Measurements from ENCODE around the gene DLGAP1. TPM values are rescaled to one million over a fixed set of nuclear protein-coding genes. Genes with fewer than 3 reads are reported as not detected.

The DLGAP1 gene
- polyA plus RNA-seq, 1 of the 3 experiments (the other 2 are of a cell fraction) = not detected

DNA sequence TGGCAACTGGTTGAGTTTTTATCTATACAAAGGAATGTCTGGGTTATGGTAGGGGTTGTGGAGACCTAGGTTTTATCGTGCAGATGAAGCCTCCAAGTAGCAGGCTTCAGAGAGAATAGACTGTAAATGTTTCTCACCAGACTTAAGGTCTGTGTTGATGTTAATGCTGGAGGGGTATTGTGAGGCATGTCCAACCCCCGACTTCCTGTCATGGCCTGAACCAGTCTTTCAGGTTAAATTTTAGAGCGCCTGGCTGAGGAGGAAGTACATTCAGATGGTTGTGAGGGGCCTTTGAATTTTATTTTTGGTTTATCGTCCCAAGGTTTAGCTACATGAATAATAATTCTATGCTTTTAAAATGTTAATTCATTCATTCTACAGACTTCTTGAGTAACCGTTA, 435.1 kb downstream of the DLGAP1 start:
- Histone ChIP-seq H3K9me3 (no peaks in the 10 kb centered on the region), H3K4me2 (no peak overlapping the region), H3K4me1 (ENCODE audit: control insufficient read depth in 1 of 2, insufficient read depth in 2 of 2, low read depth in 1 of 2, low read length in 1 of 2) (no peaks in the 10 kb centered on the region), H3K27me3 (ENCODE audit: insufficient read depth) (no peaks in the 10 kb centered on the region), H4K20me1 (ENCODE audit: insufficient read depth) (no peaks in the 10 kb centered on the region), H3K9me2 (no peaks in the 10 kb centered on the region), H3K27ac (ENCODE audit: low read depth in 2 of 2, low read length in 1 of 2) (no peak overlapping the region), H3K36me3 (replicated peaks in 1 of 2; ENCODE audit: control insufficient read depth in 1 of 2, insufficient read depth in 2 of 2, low read length in 1 of 2) (no peaks in the 10 kb centered on the region), H3F3A (replicated peaks; ENCODE audit: insufficient read depth) (no peaks in the 10 kb centered on the region), H3K4me3 (ENCODE audit: low read depth in 2 of 2, low read length in 1 of 2) (no peak overlapping the region), H3K79me2 (ENCODE audit: insufficient read depth) (no peaks in the 10 kb centered on the region), H3K9ac (no peak overlapping the region), H2AFZ (ENCODE audit: low read depth) (no peak overlapping the region)
- ChIA-PET POLR2A (no interaction called here), CTCF (interaction anchor here (1.7 kb wide), 1 partner anchor 24 kb away, joined by 5 read pairs; no protein-coding TSS in a partner anchor)
- DNase-seq = no peak
- 24% methylated on average over 5 of the region's 5 CpGs for WGBS (ENCODE audit: low lambda C conversion rate)
- TF ChIP-seq TAF1 (IDR thresholded peaks at IDR 0.05; ENCODE audit: borderline replicate concordance, low read depth, low read length) (no peak), ELF1 (IDR thresholded peaks at IDR 0.05) (no peak), CHD2 (IDR thresholded peaks at IDR 0.05; ENCODE audit: low read length, partially characterized antibody) (no peak)
- TF ChIP-seq, protein P1, sequence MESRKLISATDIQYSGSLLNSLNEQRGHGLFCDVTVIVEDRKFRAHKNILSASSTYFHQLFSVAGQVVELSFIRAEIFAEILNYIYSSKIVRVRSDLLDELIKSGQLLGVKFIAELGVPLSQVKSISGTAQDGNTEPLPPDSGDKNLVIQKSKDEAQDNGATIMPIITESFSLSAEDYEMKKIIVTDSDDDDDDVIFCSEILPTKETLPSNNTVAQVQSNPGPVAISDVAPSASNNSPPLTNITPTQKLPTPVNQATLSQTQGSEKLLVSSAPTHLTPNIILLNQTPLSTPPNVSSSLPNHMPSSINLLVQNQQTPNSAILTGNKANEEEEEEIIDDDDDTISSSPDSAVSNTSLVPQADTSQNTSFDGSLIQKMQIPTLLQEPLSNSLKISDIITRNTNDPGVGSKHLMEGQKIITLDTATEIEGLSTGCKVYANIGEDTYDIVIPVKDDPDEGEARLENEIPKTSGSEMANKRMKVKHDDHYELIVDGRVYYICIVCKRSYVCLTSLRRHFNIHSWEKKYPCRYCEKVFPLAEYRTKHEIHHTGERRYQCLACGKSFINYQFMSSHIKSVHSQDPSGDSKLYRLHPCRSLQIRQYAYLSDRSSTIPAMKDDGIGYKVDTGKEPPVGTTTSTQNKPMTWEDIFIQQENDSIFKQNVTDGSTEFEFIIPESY (IDR thresholded peaks at IDR 0.05; ENCODE audit: borderline replicate concordance, low read depth) = no peak

DNA sequence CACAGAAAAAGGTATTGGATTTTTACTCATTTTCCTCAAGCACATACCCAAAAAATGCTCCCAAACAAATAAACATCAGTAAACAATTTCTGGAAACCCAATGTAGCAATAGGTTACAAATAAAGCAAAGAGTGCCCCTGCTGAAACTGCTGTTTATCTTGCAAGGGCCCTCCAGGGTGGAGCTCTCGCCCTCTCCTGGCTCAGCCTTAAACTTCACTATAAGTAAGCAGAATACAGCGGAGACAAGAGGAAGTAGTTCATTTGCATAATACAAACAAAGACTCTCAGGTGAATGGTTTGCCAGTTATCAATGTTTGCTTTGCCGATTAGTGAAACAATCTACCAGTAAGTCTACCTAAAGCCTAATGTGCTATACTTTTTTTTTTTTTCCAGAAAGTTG, 437.6 kb downstream of the DLGAP1 start:
- no peak for DNase-seq
- Histone ChIP-seq H3K79me2 (ENCODE audit: insufficient read depth) (no peaks in the 10 kb centered on the region), H3K27me3 (ENCODE audit: insufficient read depth) (no peaks in the 10 kb centered on the region; the same call in 1 of the 2 replicates), H3K4me3 (ENCODE audit: low read depth in 2 of 2, low read length in 1 of 2) (no peak overlapping the region; a peak in 1 of 4 replicates), H3F3A (replicated peaks; ENCODE audit: insufficient read depth) (no peaks in the 10 kb centered on the region), H3K4me1 (ENCODE audit: control insufficient read depth in 1 of 2, insufficient read depth in 2 of 2, low read depth in 1 of 2, low read length in 1 of 2) (no peaks in the 10 kb centered on the region), H2AFZ (ENCODE audit: low read depth) (no peak overlapping the region), H3K9me2 (no peaks in the 10 kb centered on the region), H4K20me1 (ENCODE audit: insufficient read depth) (no peaks in the 10 kb centered on the region), H3K27ac (ENCODE audit: low read depth in 2 of 2, low read length in 1 of 2) (no peak overlapping the region), H3K36me3 (replicated peaks in 1 of 2; ENCODE audit: control insufficient read depth in 1 of 2, insufficient read depth in 2 of 2, low read length in 1 of 2) (no peaks in the 10 kb centered on the region), H3K9me3 (no peaks in the 10 kb centered on the region), H3K9ac (no peak overlapping the region), H3K4me2 (no peak overlapping the region)
- POLR2A ChIA-PET = no interaction called here
- CTCF ChIA-PET = no interaction called here
- TF ChIP-seq, protein P2, sequence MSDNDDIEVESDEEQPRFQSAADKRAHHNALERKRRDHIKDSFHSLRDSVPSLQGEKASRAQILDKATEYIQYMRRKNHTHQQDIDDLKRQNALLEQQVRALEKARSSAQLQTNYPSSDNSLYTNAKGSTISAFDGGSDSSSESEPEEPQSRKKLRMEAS (IDR thresholded peaks at IDR 0.05; ENCODE audit: low read depth) = no peak
- TF ChIP-seq EZH2phosphoT487 (IDR thresholded peaks at IDR 0.05; ENCODE audit: borderline replicate concordance, low read depth) = no peak
- TF ChIP-seq, protein P3, sequence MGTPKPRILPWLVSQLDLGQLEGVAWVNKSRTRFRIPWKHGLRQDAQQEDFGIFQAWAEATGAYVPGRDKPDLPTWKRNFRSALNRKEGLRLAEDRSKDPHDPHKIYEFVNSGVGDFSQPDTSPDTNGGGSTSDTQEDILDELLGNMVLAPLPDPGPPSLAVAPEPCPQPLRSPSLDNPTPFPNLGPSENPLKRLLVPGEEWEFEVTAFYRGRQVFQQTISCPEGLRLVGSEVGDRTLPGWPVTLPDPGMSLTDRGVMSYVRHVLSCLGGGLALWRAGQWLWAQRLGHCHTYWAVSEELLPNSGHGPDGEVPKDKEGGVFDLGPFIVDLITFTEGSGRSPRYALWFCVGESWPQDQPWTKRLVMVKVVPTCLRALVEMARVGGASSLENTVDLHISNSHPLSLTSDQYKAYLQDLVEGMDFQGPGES (IDR thresholded peaks at IDR 0.05; ENCODE audit: low read depth, low read length) = no peak
- no peak for TF ChIP-seq EP300 (IDR thresholded peaks at IDR 0.05; ENCODE audit: borderline replicate concordance in 1 of 2, low read depth in 1 of 2, low read length in 1 of 2)
- no peak for TF ChIP-seq TCF12 (IDR thresholded peaks at IDR 0.05)
- TF ChIP-seq TEAD4 (IDR thresholded peaks at IDR 0.05; ENCODE audit: borderline replicate concordance, insufficient read depth) = no peak
- TF ChIP-seq, protein P4, sequence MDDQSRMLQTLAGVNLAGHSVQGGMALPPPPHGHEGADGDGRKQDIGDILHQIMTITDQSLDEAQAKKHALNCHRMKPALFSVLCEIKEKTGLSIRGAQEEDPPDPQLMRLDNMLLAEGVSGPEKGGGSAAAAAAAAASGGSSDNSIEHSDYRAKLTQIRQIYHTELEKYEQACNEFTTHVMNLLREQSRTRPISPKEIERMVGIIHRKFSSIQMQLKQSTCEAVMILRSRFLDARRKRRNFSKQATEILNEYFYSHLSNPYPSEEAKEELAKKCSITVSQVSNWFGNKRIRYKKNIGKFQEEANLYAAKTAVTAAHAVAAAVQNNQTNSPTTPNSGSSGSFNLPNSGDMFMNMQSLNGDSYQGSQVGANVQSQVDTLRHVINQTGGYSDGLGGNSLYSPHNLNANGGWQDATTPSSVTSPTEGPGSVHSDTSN (IDR thresholded peaks at IDR 0.05) = no peak
- TF ChIP-seq SMC3 (IDR thresholded peaks at IDR 0.05; ENCODE audit: low read depth, low read length) = no peak
- TF ChIP-seq ELF1 (IDR thresholded peaks at IDR 0.05) = no peak
- TF ChIP-seq FOXJ3 (CRISPR knock-in tag; IDR thresholded peaks at IDR 0.05) = no peak
- TF ChIP-seq RAD21 (IDR thresholded peaks at IDR 0.05; ENCODE audit: low read length) = no peak
- TF ChIP-seq, protein P5, sequence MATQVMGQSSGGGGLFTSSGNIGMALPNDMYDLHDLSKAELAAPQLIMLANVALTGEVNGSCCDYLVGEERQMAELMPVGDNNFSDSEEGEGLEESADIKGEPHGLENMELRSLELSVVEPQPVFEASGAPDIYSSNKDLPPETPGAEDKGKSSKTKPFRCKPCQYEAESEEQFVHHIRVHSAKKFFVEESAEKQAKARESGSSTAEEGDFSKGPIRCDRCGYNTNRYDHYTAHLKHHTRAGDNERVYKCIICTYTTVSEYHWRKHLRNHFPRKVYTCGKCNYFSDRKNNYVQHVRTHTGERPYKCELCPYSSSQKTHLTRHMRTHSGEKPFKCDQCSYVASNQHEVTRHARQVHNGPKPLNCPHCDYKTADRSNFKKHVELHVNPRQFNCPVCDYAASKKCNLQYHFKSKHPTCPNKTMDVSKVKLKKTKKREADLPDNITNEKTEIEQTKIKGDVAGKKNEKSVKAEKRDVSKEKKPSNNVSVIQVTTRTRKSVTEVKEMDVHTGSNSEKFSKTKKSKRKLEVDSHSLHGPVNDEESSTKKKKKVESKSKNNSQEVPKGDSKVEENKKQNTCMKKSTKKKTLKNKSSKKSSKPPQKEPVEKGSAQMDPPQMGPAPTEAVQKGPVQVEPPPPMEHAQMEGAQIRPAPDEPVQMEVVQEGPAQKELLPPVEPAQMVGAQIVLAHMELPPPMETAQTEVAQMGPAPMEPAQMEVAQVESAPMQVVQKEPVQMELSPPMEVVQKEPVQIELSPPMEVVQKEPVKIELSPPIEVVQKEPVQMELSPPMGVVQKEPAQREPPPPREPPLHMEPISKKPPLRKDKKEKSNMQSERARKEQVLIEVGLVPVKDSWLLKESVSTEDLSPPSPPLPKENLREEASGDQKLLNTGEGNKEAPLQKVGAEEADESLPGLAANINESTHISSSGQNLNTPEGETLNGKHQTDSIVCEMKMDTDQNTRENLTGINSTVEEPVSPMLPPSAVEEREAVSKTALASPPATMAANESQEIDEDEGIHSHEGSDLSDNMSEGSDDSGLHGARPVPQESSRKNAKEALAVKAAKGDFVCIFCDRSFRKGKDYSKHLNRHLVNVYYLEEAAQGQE (IDR thresholded peaks at IDR 0.05; ENCODE audit: low read depth, low read length) = no peak
- no peak for TF ChIP-seq TAF1 (IDR thresholded peaks at IDR 0.05; ENCODE audit: borderline replicate concordance, low read depth, low read length)
- no peak for TF ChIP-seq SIN3A (IDR thresholded peaks at IDR 0.05; ENCODE audit: borderline replicate concordance, low read depth, low read length)
- no peak for TF ChIP-seq POLR2AphosphoS5 (IDR thresholded peaks at IDR 0.05; ENCODE audit: low read depth, low read length)
- no peak for TF ChIP-seq YY1 (IDR thresholded peaks at IDR 0.05; ENCODE audit: low read depth)
- 11% methylated on average over 3 of the region's 3 CpGs for whole genome bisulfite sequencing (ENCODE audit: low lambda C conversion rate)
